HCT116 (cell line): ENCODE data around the gene CINP.

Experiments
- EZH2 ChIP-seq: fragments of 200-600 bp; sonication (generic); IDR thresholded peaks from 2 replicates; pipeline ENCODE4 v1.6.1; 2017; ENCODE audit warnings: antibody characterized with exemption, mixed run types
- EZH2phosphoT487 ChIP-seq: fragments of 200-600 bp; IDR thresholded peaks from 2 replicates; pipeline ENCODE4 v1.6.1; 2018; ENCODE audit warnings: antibody characterized with exemption, borderline replicate concordance
- TF ChIP-seq, protein P1 (sequence below), 3 experiments: fragments of 200-600 bp in 1 of 3; sonication (generic) in 1 of 3; IDR thresholded peaks in 2 of 3; conservative IDR thresholded peaks in 1 of 3; 2 replicates each; pipeline ENCODE4 v1.5.1; 2012 to 2017; ENCODE audit warnings: low read depth in 2 of 3, low read length in 2 of 3, antibody characterized with exemption in 1 of 3, borderline replicate concordance in 1 of 3, control low read depth in 1 of 3, mild to moderate bottlenecking in 1 of 3, mixed read lengths in 1 of 3, mixed run types in 1 of 3, moderate library complexity in 1 of 3; ENCODE audit not compliant: insufficient read depth in 1 of 3
- TF ChIP-seq, protein P2 (sequence below): IDR thresholded peaks from 2 replicates; pipeline ENCODE4 v1.6.1; 2012; ENCODE audit warnings: low read depth

DNA sequence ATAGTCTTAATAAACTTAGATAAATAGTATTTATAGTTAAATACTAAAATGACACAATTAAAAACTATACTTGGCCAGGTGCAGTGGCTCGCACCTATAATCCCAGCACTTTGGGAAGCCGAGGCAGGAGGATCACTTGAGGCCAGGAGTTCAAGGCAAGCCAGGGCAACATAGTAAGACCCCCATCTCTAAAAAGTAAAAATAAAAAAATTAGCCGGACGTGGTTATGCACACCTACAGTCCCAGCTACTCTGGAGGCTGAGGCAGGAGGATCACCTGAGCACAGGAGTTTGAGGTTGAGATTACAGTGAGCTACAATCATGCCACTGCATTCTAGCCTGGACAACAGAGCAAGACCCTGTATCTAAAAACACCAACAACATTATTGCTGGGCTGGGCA is 16.0 kb downstream of the CINP start:
- TF ChIP-seq, protein P1, sequence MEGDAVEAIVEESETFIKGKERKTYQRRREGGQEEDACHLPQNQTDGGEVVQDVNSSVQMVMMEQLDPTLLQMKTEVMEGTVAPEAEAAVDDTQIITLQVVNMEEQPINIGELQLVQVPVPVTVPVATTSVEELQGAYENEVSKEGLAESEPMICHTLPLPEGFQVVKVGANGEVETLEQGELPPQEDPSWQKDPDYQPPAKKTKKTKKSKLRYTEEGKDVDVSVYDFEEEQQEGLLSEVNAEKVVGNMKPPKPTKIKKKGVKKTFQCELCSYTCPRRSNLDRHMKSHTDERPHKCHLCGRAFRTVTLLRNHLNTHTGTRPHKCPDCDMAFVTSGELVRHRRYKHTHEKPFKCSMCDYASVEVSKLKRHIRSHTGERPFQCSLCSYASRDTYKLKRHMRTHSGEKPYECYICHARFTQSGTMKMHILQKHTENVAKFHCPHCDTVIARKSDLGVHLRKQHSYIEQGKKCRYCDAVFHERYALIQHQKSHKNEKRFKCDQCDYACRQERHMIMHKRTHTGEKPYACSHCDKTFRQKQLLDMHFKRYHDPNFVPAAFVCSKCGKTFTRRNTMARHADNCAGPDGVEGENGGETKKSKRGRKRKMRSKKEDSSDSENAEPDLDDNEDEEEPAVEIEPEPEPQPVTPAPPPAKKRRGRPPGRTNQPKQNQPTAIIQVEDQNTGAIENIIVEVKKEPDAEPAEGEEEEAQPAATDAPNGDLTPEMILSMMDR (IDR thresholded peaks at IDR 0.05 in 2 of 3, conservative IDR thresholded peaks at IDR 0.05 in 1 of 3; ENCODE audit: borderline replicate concordance in 1 of 3, insufficient read depth in 1 of 3, low read depth in 2 of 3, low read length in 2 of 3) = no peak
- TF ChIP-seq, protein P2, sequence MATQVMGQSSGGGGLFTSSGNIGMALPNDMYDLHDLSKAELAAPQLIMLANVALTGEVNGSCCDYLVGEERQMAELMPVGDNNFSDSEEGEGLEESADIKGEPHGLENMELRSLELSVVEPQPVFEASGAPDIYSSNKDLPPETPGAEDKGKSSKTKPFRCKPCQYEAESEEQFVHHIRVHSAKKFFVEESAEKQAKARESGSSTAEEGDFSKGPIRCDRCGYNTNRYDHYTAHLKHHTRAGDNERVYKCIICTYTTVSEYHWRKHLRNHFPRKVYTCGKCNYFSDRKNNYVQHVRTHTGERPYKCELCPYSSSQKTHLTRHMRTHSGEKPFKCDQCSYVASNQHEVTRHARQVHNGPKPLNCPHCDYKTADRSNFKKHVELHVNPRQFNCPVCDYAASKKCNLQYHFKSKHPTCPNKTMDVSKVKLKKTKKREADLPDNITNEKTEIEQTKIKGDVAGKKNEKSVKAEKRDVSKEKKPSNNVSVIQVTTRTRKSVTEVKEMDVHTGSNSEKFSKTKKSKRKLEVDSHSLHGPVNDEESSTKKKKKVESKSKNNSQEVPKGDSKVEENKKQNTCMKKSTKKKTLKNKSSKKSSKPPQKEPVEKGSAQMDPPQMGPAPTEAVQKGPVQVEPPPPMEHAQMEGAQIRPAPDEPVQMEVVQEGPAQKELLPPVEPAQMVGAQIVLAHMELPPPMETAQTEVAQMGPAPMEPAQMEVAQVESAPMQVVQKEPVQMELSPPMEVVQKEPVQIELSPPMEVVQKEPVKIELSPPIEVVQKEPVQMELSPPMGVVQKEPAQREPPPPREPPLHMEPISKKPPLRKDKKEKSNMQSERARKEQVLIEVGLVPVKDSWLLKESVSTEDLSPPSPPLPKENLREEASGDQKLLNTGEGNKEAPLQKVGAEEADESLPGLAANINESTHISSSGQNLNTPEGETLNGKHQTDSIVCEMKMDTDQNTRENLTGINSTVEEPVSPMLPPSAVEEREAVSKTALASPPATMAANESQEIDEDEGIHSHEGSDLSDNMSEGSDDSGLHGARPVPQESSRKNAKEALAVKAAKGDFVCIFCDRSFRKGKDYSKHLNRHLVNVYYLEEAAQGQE = no peak
- TF ChIP-seq EZH2 (no peak), EZH2phosphoT487 (no peak)
